DLD1 (cell line): ENCODE data around the gene SART1.

Experiments used
- in situ Hi-C: cut with HindIII; loops from 2 replicates; pipeline ENCODE4 v1.10.0; 2017; ENCODE audit warnings: low sequenced_read_pairs

The SART1 gene

GRCh38 chr11:65965986-65966762 is 4.6 kb downstream of the SART1 start:
- in situ Hi-C loops, result no loop called here

GRCh38 chr11:65967329-65967934 is 5.9 kb downstream of the SART1 start:
- in situ Hi-C loops, result no loop called here

- in situ Hi-C loops, result no loop called here
Observed at GRCh38 chr11:65968600-65969482, 7.3 kb downstream of the SART1 start.

- in situ Hi-C loops, result no loop called here
Observed at GRCh38 chr11:65972116-65972515, 10.6 kb downstream of the SART1 start.

- in situ Hi-C loops, result no loop called here
Observed at GRCh38 chr11:65973439-65974110, 12.0 kb downstream of the SART1 start.

- in situ Hi-C loops, result no loop called here
Observed at GRCh38 chr11:65975771-65976170, 14.2 kb downstream of the SART1 start.

GRCh38 chr11:65976216-65977176 is 15.0 kb downstream of the SART1 start:
- in situ Hi-C loops, result no loop called here

- in situ Hi-C loops, result no loop called here
Observed at GRCh38 chr11:65977621-65978390, 16.3 kb downstream of the SART1 start.

GRCh38 chr11:65978391-65979238 is 17.1 kb downstream of the SART1 start:
- in situ Hi-C loops, result no loop called here

- in situ Hi-C loops, result no loop called here
Observed at GRCh38 chr11:65979261-65979759, 17.8 kb downstream of the SART1 start.

GRCh38 chr11:65981101-65981740 is 19.7 kb downstream of the SART1 start:
- in situ Hi-C loops, result no loop called here

GRCh38 chr11:65981972-65982823 is 20.7 kb downstream of the SART1 start:
- in situ Hi-C loops, result no loop called here

GRCh38 chr11:65982824-65983588 is 21.5 kb downstream of the SART1 start:
- in situ Hi-C loops, result no loop called here

GRCh38 chr11:65983589-65983987 is 22.1 kb downstream of the SART1 start:
- in situ Hi-C loops, result no loop called here

GRCh38 chr11:65987336-65987735 is 25.8 kb downstream of the SART1 start:
- in situ Hi-C loops, result no loop called here
